Panc1 (cell line): Measurements from ENCODE around the gene KIAA1217. TPM values are rescaled to one million over a fixed set of nuclear protein-coding genes. Genes with fewer than 3 reads are reported as not detected.

Source experiments
- ATAC-seq: fragments of 200-7000 bp; cut with Tn5 transposase; 2 replicates; pipeline ENCODE4 v1.9.1; 2020; ENCODE audit warnings: mild to moderate bottlenecking, moderate library complexity
- BruUV-seq: library from RNA; stranded (reverse); fragments of 400-500 nt; replicated peaks from 2 replicates; lab custom pipeline; 2021; lab: Mats Ljungman, UMichigan
- CTCF ChIA-PET: fragments of 300-600 bp; sonication (Branson Sonifier 250); formaldehyde crosslinking; loops from one replicate; lab custom pipeline; 2022; ENCODE audit warnings: antibody characterized with exemption; lab: Charles Lee
- POLR2A ChIA-PET: fragments of 300-600 bp; sonication (Branson Sonifier 250); formaldehyde crosslinking; loops from one replicate; lab custom pipeline; 2022; ENCODE audit warnings: antibody characterized with exemption; lab: Charles Lee
- DNase-seq: peaks from one replicate; pipeline ENCODE4 v3.0.0-alpha.2; 2010; ENCODE audit warnings: low read depth, low spot score
- H3K27ac ChIP-seq: 2 replicates; pipeline ENCODE4 v1.5.1; 2011; ENCODE audit warnings: mild to moderate bottlenecking, low read length, inconsistent platforms
- H3K27me3 ChIP-seq: fragments of 200-500 bp; sonication (Bioruptor generic); 2 replicates; pipeline ENCODE4 v1.6.0; 2014; ENCODE audit warnings: low read length, inconsistent platforms; ENCODE audit not compliant: control insufficient read depth, insufficient read depth
- H3K36me3 ChIP-seq: fragments of 200-500 bp; sonication (Bioruptor generic); 2 replicates; pipeline ENCODE4 v1.5.1; 2014; ENCODE audit warnings: inconsistent platforms, mild to moderate bottlenecking, low read length, moderate library complexity; ENCODE audit not compliant: control insufficient read depth, insufficient read depth
- H3K4me1 ChIP-seq: 2 replicates; pipeline ENCODE4 v1.5.1; 2011; ENCODE audit warnings: inconsistent platforms, mild to moderate bottlenecking, low read length, moderate library complexity; ENCODE audit not compliant: control insufficient read depth, insufficient read depth
- H3K4me3 ChIP-seq, 2 experiments: 2 replicates each; pipeline ENCODE4 v1.5.1; 2011 to 2012; ENCODE audit warnings: low read depth in 2 of 2, low read length in 2 of 2, mild to moderate bottlenecking in 2 of 2, inconsistent platforms in 1 of 2, moderate library complexity in 1 of 2
- H3K9me3 ChIP-seq: fragments of 200-500 bp; sonication (Bioruptor generic); 2 replicates; pipeline ENCODE4 v1.5.1; 2014; ENCODE audit warnings: low read depth, mild to moderate bottlenecking, inconsistent platforms, low read length, moderate library complexity; ENCODE audit not compliant: control insufficient read depth, insufficient read depth
- POLR2AphosphoS5 ChIP-seq: IDR thresholded peaks from 2 replicates; pipeline ENCODE4 v1.6.1; 2012; ENCODE audit warnings: mild to moderate bottlenecking, low read depth, low read length, moderate library complexity
- REST ChIP-seq, 2 experiments: IDR thresholded peaks; 2 replicates each; pipeline ENCODE4 v1.6.1; 2011 to 2012; ENCODE audit warnings: low read depth in 2 of 2, control low read depth in 1 of 2, low read length in 1 of 2, mild to moderate bottlenecking in 1 of 2, moderate library complexity in 1 of 2; ENCODE audit not compliant: insufficient read depth in 1 of 2
- SIN3A ChIP-seq: IDR thresholded peaks from 2 replicates; pipeline ENCODE4 v1.6.1; 2012; ENCODE audit warnings: low read depth, mild to moderate bottlenecking, low read length, moderate library complexity, borderline replicate concordance; ENCODE audit not compliant: insufficient read depth
- TCF7L2 ChIP-seq: IDR thresholded peaks from 2 replicates; pipeline ENCODE4 v1.6.1; 2011; ENCODE audit warnings: mild to moderate bottlenecking, low read depth, low read length, inconsistent platforms
- in situ Hi-C: cut with HindIII; loops from 2 replicates; pipeline ENCODE4 v1.10.0; 2016; ENCODE audit warnings: low sequenced_read_pairs, low pct_unique_long_range_greater_than_20kb
- intact Hi-C: fragments of 100-400 bp; cut with micrococcal nuclease; formaldehyde crosslinking; loops from one replicate; pipeline ENCODE4 v1.10.0; 2022; ENCODE audit not compliant: unreplicated experiment
- total RNA-seq: library from RNA; stranded (reverse); gene quantifications from one replicate; pipeline ENCODE4 v1.2.1, GENCODE V29; 2021; ENCODE audit not compliant: unreplicated experiment
- TF ChIP-seq, protein P1 (sequence below): fragments of 450-650 bp; IDR thresholded peaks from 2 replicates; pipeline ENCODE4 v1.5.1; 2017; ENCODE audit warnings: mild to moderate bottlenecking

The KIAA1217 gene
- total RNA-seq, 1 experiment from 2014 or later: 11.6 TPM

DNA sequence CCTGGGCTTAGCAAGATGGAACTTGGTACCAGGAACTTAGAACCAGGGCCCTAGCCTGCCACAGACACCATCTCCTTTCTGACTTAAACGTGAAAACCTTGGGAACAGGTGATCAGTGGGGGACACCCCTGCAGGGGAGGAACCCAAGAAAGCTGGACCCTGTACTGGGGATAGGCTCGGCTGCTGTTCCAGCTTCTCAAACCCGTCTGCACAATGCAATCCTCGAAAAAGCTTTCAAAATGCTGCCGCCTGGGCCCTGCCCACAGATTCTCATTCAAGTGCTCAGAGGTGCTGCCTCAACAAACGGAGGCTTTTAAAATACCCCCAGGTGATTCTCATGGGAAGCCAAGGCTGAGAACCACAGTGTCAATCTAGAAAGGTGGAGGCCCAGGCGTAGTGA is 345.1 kb downstream of the KIAA1217 start:
- H3K9me3 ChIP-seq: no peaks in the 10 kb centered on the region

DNA sequence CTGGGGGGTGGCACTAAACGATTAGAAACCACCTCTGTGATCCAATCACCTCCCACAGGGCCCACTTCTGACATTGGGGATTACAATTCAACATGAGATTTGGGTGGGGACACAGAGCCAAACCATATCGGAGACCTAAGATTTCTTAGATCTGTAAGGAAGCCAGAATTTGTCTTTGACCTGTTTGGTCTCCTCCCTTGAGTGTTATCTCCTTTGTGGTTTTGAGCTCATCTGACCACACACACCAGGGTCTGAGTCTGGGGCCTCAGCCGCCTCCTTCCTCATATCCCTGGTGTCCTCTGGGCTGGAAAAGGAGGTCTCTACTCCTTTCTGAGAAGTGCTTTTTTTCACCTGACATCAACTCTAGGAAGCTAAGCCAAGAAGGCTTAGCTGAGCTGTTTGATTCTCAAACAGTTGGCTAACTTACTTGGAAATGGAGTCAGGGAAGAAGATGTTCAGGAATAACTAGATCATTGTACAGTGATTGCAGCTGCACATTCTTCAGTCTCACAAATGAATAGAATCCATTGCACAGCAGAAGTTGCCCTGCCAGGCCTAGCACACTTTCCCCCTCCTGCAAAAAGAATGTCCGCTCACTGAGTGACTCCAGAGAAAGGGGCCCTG is 347.3 kb downstream of the KIAA1217 start:
- in situ Hi-C loops (no loop called here), intact Hi-C loops (no loop called here)
- Histone ChIP-seq H3K4me3 (no peak overlapping the region), H3K27me3 (no peaks in the 10 kb centered on the region), H3K27ac (no peak overlapping the region), H3K9me3 (no peaks in the 10 kb centered on the region), H3K4me1 (no peaks in the 10 kb centered on the region), H3K36me3 (no peaks in the 10 kb centered on the region)
- ChIA-PET POLR2A (no interaction called here), CTCF (no interaction called here)
- TF ChIP-seq, protein P1, sequence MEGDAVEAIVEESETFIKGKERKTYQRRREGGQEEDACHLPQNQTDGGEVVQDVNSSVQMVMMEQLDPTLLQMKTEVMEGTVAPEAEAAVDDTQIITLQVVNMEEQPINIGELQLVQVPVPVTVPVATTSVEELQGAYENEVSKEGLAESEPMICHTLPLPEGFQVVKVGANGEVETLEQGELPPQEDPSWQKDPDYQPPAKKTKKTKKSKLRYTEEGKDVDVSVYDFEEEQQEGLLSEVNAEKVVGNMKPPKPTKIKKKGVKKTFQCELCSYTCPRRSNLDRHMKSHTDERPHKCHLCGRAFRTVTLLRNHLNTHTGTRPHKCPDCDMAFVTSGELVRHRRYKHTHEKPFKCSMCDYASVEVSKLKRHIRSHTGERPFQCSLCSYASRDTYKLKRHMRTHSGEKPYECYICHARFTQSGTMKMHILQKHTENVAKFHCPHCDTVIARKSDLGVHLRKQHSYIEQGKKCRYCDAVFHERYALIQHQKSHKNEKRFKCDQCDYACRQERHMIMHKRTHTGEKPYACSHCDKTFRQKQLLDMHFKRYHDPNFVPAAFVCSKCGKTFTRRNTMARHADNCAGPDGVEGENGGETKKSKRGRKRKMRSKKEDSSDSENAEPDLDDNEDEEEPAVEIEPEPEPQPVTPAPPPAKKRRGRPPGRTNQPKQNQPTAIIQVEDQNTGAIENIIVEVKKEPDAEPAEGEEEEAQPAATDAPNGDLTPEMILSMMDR: no peak
- no peak for TF ChIP-seq REST (IDR thresholded peaks at IDR 0.05; ENCODE audit: insufficient read depth in 1 of 2, low read depth in 2 of 2, low read length in 1 of 2)
- TF ChIP-seq TCF7L2: no peak
- no peak for TF ChIP-seq SIN3A
- no peak for TF ChIP-seq POLR2AphosphoS5
- no peak for DNase-seq
- BruUV-seq: no TSS peak
- no peak for ATAC-seq

More for the DNA sequence above, 345.1 kb downstream of the KIAA1217 start:
- H3K36me3 ChIP-seq: no peaks in the 10 kb centered on the region
- ATAC-seq (no peak), DNase-seq (no peak)
- H3K4me3 ChIP-seq: no peak overlapping the region
- no TSS peak for BruUV-seq
- ChIA-PET CTCF (no interaction called here), POLR2A (no interaction called here)
- no peaks in the 10 kb centered on the region for H3K4me1 ChIP-seq
- H3K27me3 ChIP-seq: no peaks in the 10 kb centered on the region
- in situ Hi-C loops (no loop called here), intact Hi-C loops (no loop called here)
- no peak overlapping the region for H3K27ac ChIP-seq
- TF ChIP-seq POLR2AphosphoS5 (no peak), SIN3A (no peak), REST (IDR thresholded peaks at IDR 0.05; ENCODE audit: insufficient read depth in 1 of 2, low read depth in 2 of 2, low read length in 1 of 2) (no peak), TCF7L2 (no peak)
- TF ChIP-seq, protein P1: no peak
